HCT116 (cell line): ENCODE results near the gene SH3D19. TPM values are rescaled to one million over a fixed set of nuclear protein-coding genes. Genes with fewer than 3 reads are reported as not detected.

ENCODE experiments used
- ATAC-seq: fragments of 200-7000 bp; cut with Tn5 transposase; 2 replicates; pipeline ENCODE4 v1.9.1; 2020; ENCODE audit warnings: mild to moderate bottlenecking, moderate library complexity
- BruUV-seq: library from RNA; stranded (reverse); fragments of 400-500 nt; replicated peaks from 2 replicates; lab custom pipeline; 2021; lab: Mats Ljungman, UMichigan
- CTCF ChIA-PET: fragments of 300-600 bp; sonication (Branson Sonifier 250); formaldehyde crosslinking; loops from one replicate; lab custom pipeline; 2021; ENCODE audit warnings: antibody characterized with exemption; lab: Charles Lee
- POLR2A ChIA-PET: fragments of 300-600, 350-600 bp; sonication (Branson Sonifier 250); formaldehyde crosslinking; loops from one replicate; lab custom pipeline; 2021; ENCODE audit warnings: antibody characterized with exemption; lab: Charles Lee
- RAD21 ChIA-PET, 2 experiments: fragments of 300-600 bp; sonication (Branson Sonifier 250); formaldehyde crosslinking; loops; one replicate each; lab custom pipeline; 2023; ENCODE audit warnings: low total read pairs in 2 of 2; ENCODE audit not compliant: uncharacterized antibody in 2 of 2, unreplicated experiment in 2 of 2, low non-redundant PET in 1 of 2; lab: Charles Lee
- DNase-seq: peaks from one replicate; pipeline ENCODE4 v3.0.0-alpha.2; 2010; ENCODE audit warnings: low read depth, low spot score
- H2AFZ ChIP-seq: fragments of 200-600 bp; shearing (Covaris generic), sonication (generic); 2 replicates; pipeline ENCODE4 v1.6.1; 2017; ENCODE audit warnings: low read depth, mixed run types, mixed read lengths, antibody characterized with exemption, low read length; ENCODE audit not compliant: poor library complexity, severe bottlenecking
- H3K27ac ChIP-seq: 2 replicates; pipeline ENCODE4 v1.5.1; 2012; ENCODE audit warnings: low read depth, low read length
- H3K27me3 ChIP-seq: fragments of 200-600 bp; sonication (generic); 2 replicates; pipeline ENCODE4 v1.6.1; 2016; ENCODE audit warnings: mixed run types, low read length, mixed read lengths; ENCODE audit not compliant: insufficient read depth
- H3K36me3 ChIP-seq, 2 experiments: fragments of 200-500 bp in 1 of 2; fragments of 200-600 bp in 1 of 2; sonication (Bioruptor generic) in 1 of 2; sonication (generic) in 1 of 2; 2 replicates each; pipeline versions ENCODE4 v1.5.1 to v1.6.1; 2014 to 2016; ENCODE audit warnings: low read length in 2 of 2, inconsistent platforms in 1 of 2, mixed read lengths in 1 of 2, mixed run types in 1 of 2; ENCODE audit not compliant: insufficient read depth in 2 of 2, control insufficient read depth in 1 of 2
- H3K4me1 ChIP-seq, 2 experiments: fragments of 200-600 bp in 1 of 2; sonication (generic) in 1 of 2; 2 replicates each; pipeline versions ENCODE4 v1.5.1 to v1.6.1; 2012 to 2017; ENCODE audit warnings: low read length in 2 of 2, inconsistent platforms in 1 of 2, mild to moderate bottlenecking in 1 of 2, mixed read lengths in 1 of 2, mixed run types in 1 of 2, moderate library complexity in 1 of 2; ENCODE audit not compliant: insufficient read depth in 2 of 2, control insufficient read depth in 1 of 2
- H3K4me2 ChIP-seq: fragments of 200-600 bp; sonication (generic); 2 replicates; pipeline ENCODE4 v1.6.1; 2017; ENCODE audit warnings: mixed run types, low read length, mixed read lengths
- H3K4me3 ChIP-seq, 2 experiments: fragments of 200-600 bp in 1 of 2; sonication (generic) in 1 of 2; replicated peaks in 1 of 2; 2 replicates each; pipeline ENCODE4 v1.5.1; 2011 to 2016; ENCODE audit warnings: low read length in 2 of 2, control low read depth in 1 of 2, low read depth in 1 of 2, mild to moderate bottlenecking in 1 of 2, mixed read lengths in 1 of 2, mixed run types in 1 of 2
- H3K79me2 ChIP-seq: fragments of 200-600 bp; sonication (generic); 2 replicates; pipeline ENCODE4 v1.6.1; 2017; ENCODE audit warnings: mild to moderate bottlenecking, mixed run types, low read length, moderate library complexity, mixed read lengths; ENCODE audit not compliant: insufficient read depth
- H3K9ac ChIP-seq: fragments of 200-600 bp; sonication (generic); 2 replicates; pipeline ENCODE4 v1.6.1; 2016; ENCODE audit warnings: low read length, mixed read lengths
- H3K9me2 ChIP-seq: fragments of 200-600 bp; sonication (generic), shearing (Covaris generic); 2 replicates; pipeline ENCODE4 v1.6.1; 2017; ENCODE audit warnings: mixed run types, mild to moderate bottlenecking, moderate library complexity; ENCODE audit not compliant: insufficient read depth
- H3K9me3 ChIP-seq, 2 experiments: fragments of 200-500 bp in 1 of 2; fragments of 200-600 bp in 1 of 2; sonication (Bioruptor generic) in 1 of 2; sonication (generic) in 1 of 2; 2 replicates each; pipeline ENCODE4 v1.6.1; 2014 to 2017; ENCODE audit warnings: low read length in 2 of 2, mixed read lengths in 2 of 2, inconsistent platforms in 1 of 2, low read depth in 1 of 2, mild to moderate bottlenecking in 1 of 2, mixed run types in 1 of 2, moderate library complexity in 1 of 2; ENCODE audit not compliant: control insufficient read depth in 1 of 2, insufficient read depth in 1 of 2
- H4K20me1 ChIP-seq: fragments of 200-600 bp; sonication (generic), shearing (Covaris generic); 2 replicates; pipeline ENCODE4 v1.6.1; 2017; ENCODE audit warnings: mixed run types, mild to moderate bottlenecking, moderate library complexity; ENCODE audit not compliant: insufficient read depth
- CBX3 ChIP-seq: IDR thresholded peaks from 2 replicates; pipeline ENCODE4 v1.6.1; 2012; ENCODE audit warnings: low read depth
- CEBPB ChIP-seq: IDR thresholded peaks from 2 replicates; pipeline ENCODE4 v1.6.1; 2012; ENCODE audit warnings: low read depth
- EGR1 ChIP-seq: IDR thresholded peaks from 2 replicates; pipeline ENCODE4 v1.6.1; 2012; ENCODE audit warnings: low read depth
- ELF1 ChIP-seq: IDR thresholded peaks from 2 replicates; pipeline ENCODE4 v1.6.1; 2012; ENCODE audit warnings: low read depth, borderline replicate concordance
- EZH2phosphoT487 ChIP-seq: fragments of 200-600 bp; IDR thresholded peaks from 2 replicates; pipeline ENCODE4 v1.6.1; 2018; ENCODE audit warnings: antibody characterized with exemption, borderline replicate concordance
- FOSL1 ChIP-seq: IDR thresholded peaks from 2 replicates; pipeline ENCODE4 v1.6.1; 2012; ENCODE audit warnings: low read depth
- JUND ChIP-seq: IDR thresholded peaks from 2 replicates; pipeline ENCODE4 v1.6.1; 2012
- POLR2A ChIP-seq: IDR thresholded peaks from 2 replicates; pipeline ENCODE4 v1.7.0; 2011; ENCODE audit warnings: borderline replicate concordance; ENCODE audit not compliant: insufficient read depth, insufficient read length; ENCODE audit errors: extremely low read depth
- RAD21 ChIP-seq: IDR thresholded peaks from 2 replicates; pipeline ENCODE4 v1.6.1; 2012; ENCODE audit warnings: low read depth, mild to moderate bottlenecking
- SP1 ChIP-seq: IDR thresholded peaks from 2 replicates; pipeline ENCODE4 v1.6.1; 2012; ENCODE audit warnings: low read depth
- SRF ChIP-seq: IDR thresholded peaks from 2 replicates; pipeline ENCODE4 v1.6.1; 2012; ENCODE audit warnings: low read depth
- ZFX ChIP-seq: fragments of 450-650 bp; IDR thresholded peaks from 2 replicates; pipeline ENCODE4 v1.6.1; 2017
- intact Hi-C: fragments of 100-400 bp; cut with micrococcal nuclease; formaldehyde crosslinking; loops from 2 replicates; pipeline ENCODE4 v1.10.0; 2022
- total RNA-seq: library from RNA; stranded (reverse); gene quantifications from one replicate; pipeline ENCODE4 v1.2.1, GENCODE V29; 2021; ENCODE audit not compliant: unreplicated experiment
- TF ChIP-seq, protein P1 (sequence below): IDR thresholded peaks from 2 replicates; pipeline ENCODE4 v1.6.1; 2012
- TF ChIP-seq, protein P2 (sequence below): IDR thresholded peaks from 2 replicates; pipeline ENCODE4 v1.6.1; 2011; ENCODE audit warnings: mild to moderate bottlenecking, low read length, moderate library complexity; ENCODE audit not compliant: insufficient replicate concordance; ENCODE audit errors: extremely low read depth
- TF ChIP-seq, protein P3 (sequence below): IDR thresholded peaks from 2 replicates; pipeline ENCODE4 v1.6.1; 2012
- TF ChIP-seq, protein P4 (sequence below): IDR thresholded peaks from 2 replicates; pipeline ENCODE4 v1.6.1; 2012; ENCODE audit warnings: low read depth

SH3D19 gene
- total RNA-seq, 1 experiment from 2014 or later: 37.5 TPM

DNA sequence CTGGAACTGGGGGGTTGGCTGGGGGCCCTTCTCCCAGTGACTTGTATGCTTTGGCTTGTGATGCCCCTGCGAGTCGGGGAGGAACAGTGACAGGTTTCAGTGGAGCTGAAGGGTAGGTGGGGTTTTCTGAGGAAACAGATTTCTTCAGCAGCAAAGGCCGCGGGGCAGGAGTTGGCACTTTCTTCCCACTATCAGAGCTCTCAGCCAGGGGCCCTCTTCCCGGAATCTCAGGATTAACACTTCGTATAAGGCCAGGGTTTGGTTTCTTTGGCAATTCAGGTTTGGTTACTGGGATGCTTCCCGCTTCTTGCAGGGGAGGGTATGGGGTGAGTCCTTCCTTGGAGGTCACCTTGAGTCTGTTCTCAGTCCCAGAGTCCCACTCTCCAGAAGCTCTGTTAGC is 150.6 kb downstream of the SH3D19 start:
- ChIA-PET CTCF (no interaction called here), RAD21 (no interaction called here), POLR2A (no interaction called here)
- TF ChIP-seq, protein P1, sequence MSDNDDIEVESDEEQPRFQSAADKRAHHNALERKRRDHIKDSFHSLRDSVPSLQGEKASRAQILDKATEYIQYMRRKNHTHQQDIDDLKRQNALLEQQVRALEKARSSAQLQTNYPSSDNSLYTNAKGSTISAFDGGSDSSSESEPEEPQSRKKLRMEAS: no peak
- no peak for TF ChIP-seq JUND
- no peak for TF ChIP-seq CEBPB
- intact Hi-C loops: no loop called here
- DNase-seq (no peak), ATAC-seq (no peak)
- no peak overlapping the region for H2AFZ ChIP-seq
- no peaks in the 10 kb centered on the region for H3K4me1 ChIP-seq
- H3K9ac ChIP-seq: no peak overlapping the region
- H3K4me3 ChIP-seq: no peak overlapping the region
- no peaks in the 10 kb centered on the region for H3K9me3 ChIP-seq
- no peaks in the 10 kb centered on the region for H4K20me1 ChIP-seq
- H3K4me2 ChIP-seq: no peak overlapping the region
- no peaks in the 10 kb centered on the region for H3K27me3 ChIP-seq
- no TSS peak for BruUV-seq
- no peaks in the 10 kb centered on the region for H3K79me2 ChIP-seq
- H3K27ac ChIP-seq: no peak overlapping the region
- H3K9me2 ChIP-seq: no peaks in the 10 kb centered on the region
- peaks cover 0 to 4% of the 10 kb centered on the region in 2 experiments; a peak in 1 of 4 replicates for H3K36me3 ChIP-seq

DNA sequence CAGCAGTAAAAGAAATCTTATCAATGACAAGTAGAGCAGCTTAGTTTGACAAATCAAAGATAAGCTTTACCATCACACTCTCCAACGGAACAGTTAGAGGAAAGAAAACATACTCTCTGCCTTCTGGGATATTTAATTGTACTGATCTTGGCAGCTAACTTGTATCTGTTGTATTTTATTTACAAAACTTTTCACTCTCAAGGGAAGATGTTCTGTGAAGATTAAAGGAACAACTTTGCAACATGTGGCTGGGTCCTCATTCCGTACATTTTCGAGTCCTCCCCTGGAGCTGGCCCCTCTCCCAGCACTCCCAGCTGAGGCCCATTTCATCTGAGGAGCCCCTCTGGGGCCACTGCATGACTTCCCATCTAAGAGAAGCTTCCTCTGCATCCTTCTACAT is 151.5 kb downstream of the SH3D19 start:
- Histone ChIP-seq H3K4me2 (no peak overlapping the region), H3K4me3 (no peak overlapping the region), H3K79me2 (no peaks in the 10 kb centered on the region), H4K20me1 (no peaks in the 10 kb centered on the region), H2AFZ (no peak overlapping the region), H3K9me3 (no peaks in the 10 kb centered on the region), H3K27ac (no peak overlapping the region), H3K9me2 (no peaks in the 10 kb centered on the region), H3K36me3 (peaks cover 0 to 4% of the 10 kb centered on the region in 2 experiments; a peak in 1 of 4 replicates), H3K4me1 (no peaks in the 10 kb centered on the region), H3K9ac (no peak overlapping the region), H3K27me3 (no peaks in the 10 kb centered on the region)
- POLR2A ChIA-PET: no interaction called here
- BruUV-seq: no TSS peak
- CTCF ChIA-PET: interaction anchor here (1.4 kb wide), 1 partner anchor 9 kb away, joined by 3 read pairs; no protein-coding TSS in a partner anchor
- no peak for DNase-seq
- ATAC-seq: no peak
- intact Hi-C loops: no loop called here
- RAD21 ChIA-PET: no interaction called here
- no peak for TF ChIP-seq ZFX
- no peak for TF ChIP-seq FOSL1
- no peak for TF ChIP-seq RAD21
- no peak for TF ChIP-seq EGR1
- TF ChIP-seq, protein P2, sequence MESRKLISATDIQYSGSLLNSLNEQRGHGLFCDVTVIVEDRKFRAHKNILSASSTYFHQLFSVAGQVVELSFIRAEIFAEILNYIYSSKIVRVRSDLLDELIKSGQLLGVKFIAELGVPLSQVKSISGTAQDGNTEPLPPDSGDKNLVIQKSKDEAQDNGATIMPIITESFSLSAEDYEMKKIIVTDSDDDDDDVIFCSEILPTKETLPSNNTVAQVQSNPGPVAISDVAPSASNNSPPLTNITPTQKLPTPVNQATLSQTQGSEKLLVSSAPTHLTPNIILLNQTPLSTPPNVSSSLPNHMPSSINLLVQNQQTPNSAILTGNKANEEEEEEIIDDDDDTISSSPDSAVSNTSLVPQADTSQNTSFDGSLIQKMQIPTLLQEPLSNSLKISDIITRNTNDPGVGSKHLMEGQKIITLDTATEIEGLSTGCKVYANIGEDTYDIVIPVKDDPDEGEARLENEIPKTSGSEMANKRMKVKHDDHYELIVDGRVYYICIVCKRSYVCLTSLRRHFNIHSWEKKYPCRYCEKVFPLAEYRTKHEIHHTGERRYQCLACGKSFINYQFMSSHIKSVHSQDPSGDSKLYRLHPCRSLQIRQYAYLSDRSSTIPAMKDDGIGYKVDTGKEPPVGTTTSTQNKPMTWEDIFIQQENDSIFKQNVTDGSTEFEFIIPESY: no peak
- no peak for TF ChIP-seq SP1
- TF ChIP-seq, protein P3, sequence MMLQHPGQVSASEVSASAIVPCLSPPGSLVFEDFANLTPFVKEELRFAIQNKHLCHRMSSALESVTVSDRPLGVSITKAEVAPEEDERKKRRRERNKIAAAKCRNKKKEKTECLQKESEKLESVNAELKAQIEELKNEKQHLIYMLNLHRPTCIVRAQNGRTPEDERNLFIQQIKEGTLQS: no peak
- no peak for TF ChIP-seq CBX3
- TF ChIP-seq, protein P4, sequence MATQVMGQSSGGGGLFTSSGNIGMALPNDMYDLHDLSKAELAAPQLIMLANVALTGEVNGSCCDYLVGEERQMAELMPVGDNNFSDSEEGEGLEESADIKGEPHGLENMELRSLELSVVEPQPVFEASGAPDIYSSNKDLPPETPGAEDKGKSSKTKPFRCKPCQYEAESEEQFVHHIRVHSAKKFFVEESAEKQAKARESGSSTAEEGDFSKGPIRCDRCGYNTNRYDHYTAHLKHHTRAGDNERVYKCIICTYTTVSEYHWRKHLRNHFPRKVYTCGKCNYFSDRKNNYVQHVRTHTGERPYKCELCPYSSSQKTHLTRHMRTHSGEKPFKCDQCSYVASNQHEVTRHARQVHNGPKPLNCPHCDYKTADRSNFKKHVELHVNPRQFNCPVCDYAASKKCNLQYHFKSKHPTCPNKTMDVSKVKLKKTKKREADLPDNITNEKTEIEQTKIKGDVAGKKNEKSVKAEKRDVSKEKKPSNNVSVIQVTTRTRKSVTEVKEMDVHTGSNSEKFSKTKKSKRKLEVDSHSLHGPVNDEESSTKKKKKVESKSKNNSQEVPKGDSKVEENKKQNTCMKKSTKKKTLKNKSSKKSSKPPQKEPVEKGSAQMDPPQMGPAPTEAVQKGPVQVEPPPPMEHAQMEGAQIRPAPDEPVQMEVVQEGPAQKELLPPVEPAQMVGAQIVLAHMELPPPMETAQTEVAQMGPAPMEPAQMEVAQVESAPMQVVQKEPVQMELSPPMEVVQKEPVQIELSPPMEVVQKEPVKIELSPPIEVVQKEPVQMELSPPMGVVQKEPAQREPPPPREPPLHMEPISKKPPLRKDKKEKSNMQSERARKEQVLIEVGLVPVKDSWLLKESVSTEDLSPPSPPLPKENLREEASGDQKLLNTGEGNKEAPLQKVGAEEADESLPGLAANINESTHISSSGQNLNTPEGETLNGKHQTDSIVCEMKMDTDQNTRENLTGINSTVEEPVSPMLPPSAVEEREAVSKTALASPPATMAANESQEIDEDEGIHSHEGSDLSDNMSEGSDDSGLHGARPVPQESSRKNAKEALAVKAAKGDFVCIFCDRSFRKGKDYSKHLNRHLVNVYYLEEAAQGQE: no peak
- TF ChIP-seq, protein P1: no peak
- TF ChIP-seq SRF: no peak
- no peak for TF ChIP-seq POLR2A
- no peak for TF ChIP-seq EZH2phosphoT487
- TF ChIP-seq ELF1: no peak
- TF ChIP-seq CEBPB: no peak
